ENCODE measurements around the gene YARS1.
A peak's percentile ranks its signal among the peaks of the same experiment; 100 is the strongest.

The YARS1 gene

GRCh38 chr1:32748348-32748747, 68.8 kb downstream of the YARS1 start:
- FAIRE-seq (no peak), DNase-seq (ENCODE audit: low spot score) (no peak)

GRCh38 chr1:32746130-32746529, 71.0 kb downstream of the YARS1 start:
- no peak for FAIRE-seq
- no peak for DNase-seq (ENCODE audit: low spot score)

- DNase-seq (ENCODE audit: low spot score): no peak
- FAIRE-seq: no peak
Observed at GRCh38 chr1:32744071-32744425, 73.1 kb downstream of the YARS1 start.

- DNase-seq (ENCODE audit: low spot score) (peak; percentile 34), FAIRE-seq (no peak)
Observed at GRCh38 chr1:32743380-32744070, 73.6 kb downstream of the YARS1 start.

- no peak for DNase-seq (ENCODE audit: low spot score)
- FAIRE-seq: no peak
Observed at GRCh38 chr1:32742956-32743355, 74.2 kb downstream of the YARS1 start.

DNA sequence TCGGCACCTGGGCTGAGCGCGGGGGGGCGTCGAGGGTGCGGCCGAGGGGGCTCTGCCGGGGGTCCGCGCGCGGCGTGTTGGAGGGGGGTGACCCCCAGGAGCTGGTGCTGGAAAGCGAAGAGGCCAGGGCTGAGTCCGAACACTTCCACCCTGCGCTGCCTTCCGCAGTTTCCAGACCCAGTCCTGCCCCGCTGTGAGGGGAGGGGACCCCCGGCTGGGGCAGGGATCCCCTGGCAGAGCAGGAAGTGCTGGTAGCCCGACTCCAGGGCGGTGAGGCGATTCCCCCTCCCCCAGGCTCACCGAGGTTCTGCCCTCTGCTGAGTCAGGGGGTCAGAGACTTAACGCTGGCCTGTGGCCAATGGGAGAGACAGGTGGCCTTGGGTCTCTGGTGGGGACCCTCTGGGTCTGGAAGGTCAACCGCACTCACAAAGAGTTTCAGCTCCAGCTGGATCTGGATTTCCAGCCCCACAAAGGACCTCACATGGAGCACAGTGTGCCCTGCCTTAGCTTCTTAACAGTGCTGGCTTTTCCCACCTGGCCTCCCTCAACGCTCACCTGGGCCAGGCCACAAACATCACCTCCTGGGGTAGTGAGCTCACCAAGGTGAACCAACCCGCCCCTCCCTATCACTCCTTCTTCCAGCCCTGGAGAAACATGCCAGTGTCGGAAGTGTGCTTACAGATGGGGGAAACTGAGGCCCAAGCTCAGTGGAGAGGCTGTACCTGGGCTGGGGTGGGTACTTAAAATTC, 74.8 kb downstream of the YARS1 start:
- no peak for DNase-seq (ENCODE audit: low spot score)
- no peak for FAIRE-seq

DNA sequence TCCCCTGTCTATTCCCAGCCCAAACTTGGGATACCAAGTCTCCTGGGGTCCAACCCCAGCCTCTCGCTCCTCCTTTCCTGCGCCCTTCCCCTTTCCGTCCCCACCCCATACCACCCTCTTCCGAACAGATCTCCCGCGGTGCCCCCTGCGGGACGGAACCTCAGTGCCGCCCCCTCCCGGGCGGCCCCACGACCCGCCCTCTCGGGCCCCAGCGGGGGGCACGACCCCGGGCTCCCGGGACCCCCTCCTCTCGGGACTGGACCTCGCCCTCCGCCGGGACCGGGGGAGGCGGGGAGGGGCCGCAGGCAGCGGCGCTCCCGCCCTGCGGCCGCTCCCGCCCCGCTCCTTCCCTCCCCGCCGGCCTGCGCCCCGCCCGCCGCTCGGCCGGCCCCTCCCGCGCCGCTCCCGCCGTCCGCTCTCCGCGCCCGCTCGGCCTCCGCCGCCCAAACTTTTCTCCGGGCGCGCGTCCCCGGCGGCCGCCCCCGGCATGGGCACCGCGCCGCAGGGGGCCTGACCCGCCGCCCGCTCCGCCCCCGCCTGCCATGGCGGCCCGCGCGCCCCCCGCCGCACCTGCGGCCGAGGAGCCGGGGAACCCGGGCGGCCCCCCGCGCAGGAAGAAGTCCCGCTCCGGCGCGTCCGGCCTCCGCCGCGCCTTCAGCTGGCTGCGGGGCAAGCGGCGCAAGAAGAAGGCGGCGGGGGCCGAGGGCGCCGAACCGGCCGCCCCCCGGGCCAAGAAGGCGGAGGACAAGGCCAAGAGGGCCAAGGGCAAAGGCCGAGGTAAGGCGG, 75.6 kb downstream of the YARS1 start:
- DNase-seq (ENCODE audit: low spot score): no peak
- FAIRE-seq: no peak

DNA sequence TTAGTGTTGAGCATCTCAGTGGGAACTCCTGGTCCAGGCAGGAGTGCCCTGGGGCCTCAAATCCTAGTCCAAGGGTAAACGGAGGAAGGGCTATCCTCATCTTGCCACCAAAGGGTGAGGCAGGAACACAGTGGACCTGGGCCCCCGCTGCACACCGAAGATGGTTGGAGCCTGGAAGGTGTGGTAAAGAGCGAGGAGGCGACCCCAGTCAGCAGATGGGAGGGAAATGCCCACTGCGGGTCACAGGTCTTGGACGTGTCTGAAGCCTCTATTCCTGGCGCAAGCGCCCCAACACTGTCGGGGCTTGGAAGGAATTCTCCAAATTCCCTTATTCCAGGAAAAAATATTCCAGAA, 76.1 kb downstream of the YARS1 start:
- DNase-seq (ENCODE audit: low spot score) (no peak), FAIRE-seq (no peak)

DNA sequence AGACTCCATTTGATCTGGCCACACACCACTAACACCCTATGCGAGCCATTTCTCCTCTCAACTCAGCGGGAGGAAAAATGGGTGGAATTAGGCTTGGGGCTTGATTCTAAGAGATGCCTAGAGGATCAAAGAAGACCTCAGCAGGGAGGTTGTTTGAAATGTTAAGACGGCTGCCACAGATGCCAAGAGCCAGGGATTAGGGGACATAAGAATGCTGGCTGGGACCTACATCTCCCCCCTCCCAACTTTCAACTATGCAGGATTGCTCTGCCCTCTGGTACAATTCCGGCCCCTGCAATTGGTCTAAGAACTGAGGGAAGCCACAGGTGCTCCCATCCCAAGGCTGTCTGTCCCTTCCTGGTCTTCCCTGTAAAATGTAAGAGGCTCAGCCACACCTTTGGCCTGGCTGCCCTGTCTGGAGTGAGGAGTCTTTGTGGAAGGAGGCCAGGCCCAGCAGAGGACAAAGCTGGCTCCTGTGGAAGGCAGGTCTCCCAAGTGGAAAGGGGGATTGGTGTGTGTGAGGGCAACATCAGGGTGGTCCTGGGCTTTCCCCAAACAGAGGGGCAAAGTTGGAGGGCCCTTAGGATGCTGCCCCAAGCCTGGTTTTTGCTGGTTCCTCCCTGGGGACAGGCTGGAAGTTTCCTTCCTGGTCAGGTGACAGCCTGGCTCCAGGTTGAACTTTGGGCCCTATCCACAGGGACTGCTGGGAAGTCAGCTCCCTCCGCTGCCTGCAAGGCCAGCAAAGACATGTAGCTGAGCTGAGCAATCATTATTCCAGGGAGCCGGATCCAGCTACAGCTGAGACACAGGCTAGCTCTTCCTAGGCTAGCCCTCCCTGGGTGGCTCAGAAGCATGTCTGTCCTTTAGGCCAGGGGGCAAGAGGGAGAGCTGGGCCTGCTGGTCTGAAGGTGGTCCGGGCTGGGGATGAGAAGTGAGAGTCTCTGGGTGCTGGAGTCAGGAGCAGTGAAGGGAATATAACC, 80.1 kb downstream of the YARS1 start:
- no peak for FAIRE-seq
- no peak for DNase-seq (ENCODE audit: low spot score)

- FAIRE-seq: no peak
- DNase-seq (ENCODE audit: low spot score): no peak
Observed at GRCh38 chr1:32733582-32734321, 83.4 kb downstream of the YARS1 start.

DNA sequence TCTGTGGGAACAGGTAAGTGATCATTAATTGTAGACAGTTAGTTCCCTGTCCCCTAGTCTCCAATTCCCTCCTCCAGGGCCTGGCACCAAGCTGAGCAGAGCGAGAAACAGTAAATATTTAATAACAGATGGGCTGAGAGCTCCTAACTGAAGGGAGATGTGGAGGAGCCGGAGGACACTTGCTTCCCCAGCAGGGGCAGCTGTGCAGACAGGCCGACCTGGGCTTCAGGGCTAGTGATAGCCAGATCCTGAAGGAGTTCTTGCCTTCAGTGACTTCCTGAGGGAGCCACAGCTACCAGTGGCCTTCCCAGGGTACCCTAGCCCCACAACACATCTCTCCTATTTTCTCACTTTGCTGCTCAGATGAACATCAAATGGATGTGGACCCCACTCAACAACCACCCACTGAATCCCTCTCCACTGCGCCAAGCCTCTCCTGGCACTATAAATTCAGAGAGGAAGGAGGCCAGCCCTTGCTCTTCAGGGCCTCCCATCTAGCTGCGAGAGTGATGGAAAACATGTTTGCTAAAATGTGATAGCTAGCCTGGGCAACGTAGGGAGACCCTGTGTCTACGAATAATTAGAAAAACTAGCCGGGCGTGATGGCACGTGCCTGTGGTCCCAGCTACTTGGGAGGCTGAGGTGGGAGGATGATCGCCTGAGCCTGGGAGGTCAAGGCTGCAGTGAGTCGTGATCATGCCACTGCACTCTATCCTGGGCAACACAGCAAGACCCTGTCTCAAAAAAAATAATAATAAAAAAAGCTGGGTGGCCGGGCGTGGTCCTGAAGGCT, 87.7 kb downstream of the YARS1 start:
- DNase-seq (ENCODE audit: low spot score): no peak
- no peak for FAIRE-seq

DNA sequence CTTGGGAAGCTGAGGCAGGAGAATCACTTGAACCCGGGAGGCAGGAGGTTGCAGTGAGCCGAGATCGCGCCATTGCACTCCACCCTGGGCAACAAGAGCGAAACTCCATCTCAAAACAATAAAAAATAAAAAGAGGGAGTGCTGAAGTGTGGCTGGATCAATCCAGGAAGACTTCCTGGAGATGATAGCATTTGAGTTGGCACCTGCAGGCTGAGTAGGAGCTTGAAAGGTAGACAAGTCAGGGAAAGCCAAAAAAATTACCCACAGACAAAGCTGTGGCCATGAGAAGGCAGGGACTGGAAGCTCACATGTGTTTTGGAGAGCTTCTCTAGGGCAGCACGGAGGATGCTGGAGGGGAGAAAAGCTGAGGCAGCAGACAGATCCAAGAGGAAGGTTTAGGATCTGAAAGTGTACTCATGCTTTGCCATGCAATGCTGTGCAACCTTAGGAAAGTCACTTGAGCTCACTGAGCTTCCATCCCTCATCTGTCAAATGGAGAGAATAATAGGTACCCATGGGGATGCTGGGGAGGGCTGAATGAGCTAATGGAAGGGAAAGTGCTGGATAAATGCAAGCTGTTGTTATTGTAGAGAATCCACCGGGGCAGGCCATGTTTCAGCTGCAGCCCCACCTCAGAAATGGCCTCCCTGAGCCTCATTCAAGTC, 88.6 kb downstream of the YARS1 start:
- FAIRE-seq (no peak), DNase-seq (ENCODE audit: low spot score) (no peak)

- no peak for FAIRE-seq
- no peak for DNase-seq (ENCODE audit: low spot score)
Observed at GRCh38 chr1:32727876-32728275, 89.3 kb downstream of the YARS1 start.

DNA sequence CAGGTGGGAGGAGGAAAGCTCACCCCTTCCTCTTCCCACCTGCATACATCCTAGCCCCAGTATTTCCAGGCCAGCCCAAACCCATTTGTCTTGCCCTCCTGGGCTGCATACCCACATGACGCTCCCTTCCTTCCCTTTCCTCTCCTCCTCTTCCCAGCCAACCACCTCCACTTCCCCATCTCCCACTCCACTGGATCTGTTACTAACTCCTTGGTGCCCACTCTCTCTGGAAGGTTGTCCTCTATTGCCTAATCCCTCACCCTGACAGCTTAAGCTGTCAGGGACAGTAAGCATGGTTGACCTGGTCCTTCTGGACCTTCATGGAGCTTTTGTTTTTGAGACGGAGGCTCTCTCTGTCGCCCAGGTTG, 91.6 kb downstream of the YARS1 start:
- DNase-seq (ENCODE audit: low spot score) (no peak), FAIRE-seq (no peak)
